Measurements from ENCODE around the gene ESF1.

Gene ESF1

GRCh38 chr20:13684566-13685222 lies 100.0 kb downstream of the ESF1 start:
- Mint-ChIP-seq H3K27ac (no peak overlapping the region), H3K4me1 (peaks cover 7% of the 10 kb centered on the region), H3K4me3 (no peak overlapping the region), H3K9me3 (no peaks in the 10 kb centered on the region), H3K36me3 (no peaks in the 10 kb centered on the region)
- DNase-seq (ENCODE audit: low spot score in 2 of 2) (no peak), ATAC-seq (no peak)

GRCh38 chr20:13683833-13684232 lies 100.9 kb downstream of the ESF1 start:
- Mint-ChIP-seq H3K4me1 (peaks cover 7% of the 10 kb centered on the region), H3K4me3 (no peak overlapping the region), H3K9me3 (no peaks in the 10 kb centered on the region), H3K36me3 (no peaks in the 10 kb centered on the region), H3K27ac (no peak overlapping the region)
- ATAC-seq: no peak
- no peak for DNase-seq (ENCODE audit: low spot score in 2 of 2)

GRCh38 chr20:13681248-13682125 lies 103.2 kb downstream of the ESF1 start:
- H3K4me3 Mint-ChIP-seq: no peak overlapping the region
- peak; percentile 44 for ATAC-seq

DNA sequence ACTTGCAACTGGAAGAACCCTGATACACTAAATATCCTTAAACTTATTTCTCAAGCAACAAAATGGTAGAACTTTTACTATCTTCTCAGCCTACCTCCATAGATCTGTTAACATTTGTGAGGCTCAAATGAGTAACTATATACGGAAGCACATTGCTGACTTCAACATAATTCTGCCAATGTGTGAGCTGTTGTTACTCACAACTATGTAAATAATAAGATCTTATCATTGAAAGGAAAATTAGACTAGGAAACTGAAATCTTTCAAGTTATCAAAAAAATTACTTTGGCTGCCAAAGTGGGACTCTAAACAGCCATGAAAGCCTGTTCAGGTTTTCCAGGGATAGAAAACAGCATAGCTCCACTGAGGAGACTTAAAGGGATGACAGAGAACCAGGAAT lies 105.8 kb downstream of the ESF1 start:
- Mint-ChIP-seq H3K27ac (no peak overlapping the region), H3K4me3 (no peak overlapping the region), H3K4me1 (no peaks in the 10 kb centered on the region), H3K9me3 (no peaks in the 10 kb centered on the region), H3K36me3 (no peaks in the 10 kb centered on the region)
- no peak for DNase-seq (ENCODE audit: low spot score in 2 of 2)
- no peak for ATAC-seq

More at GRCh38 chr20:13681248-13682125, 103.2 kb downstream of the ESF1 start:
- no peaks in the 10 kb centered on the region for H3K9me3 Mint-ChIP-seq
- peaks cover 7% of the 10 kb centered on the region for H3K4me1 Mint-ChIP-seq
- no peak for DNase-seq (ENCODE audit: low spot score in 2 of 2)
- no peak overlapping the region for H3K27ac Mint-ChIP-seq
- no peaks in the 10 kb centered on the region for H3K36me3 Mint-ChIP-seq

DNA sequence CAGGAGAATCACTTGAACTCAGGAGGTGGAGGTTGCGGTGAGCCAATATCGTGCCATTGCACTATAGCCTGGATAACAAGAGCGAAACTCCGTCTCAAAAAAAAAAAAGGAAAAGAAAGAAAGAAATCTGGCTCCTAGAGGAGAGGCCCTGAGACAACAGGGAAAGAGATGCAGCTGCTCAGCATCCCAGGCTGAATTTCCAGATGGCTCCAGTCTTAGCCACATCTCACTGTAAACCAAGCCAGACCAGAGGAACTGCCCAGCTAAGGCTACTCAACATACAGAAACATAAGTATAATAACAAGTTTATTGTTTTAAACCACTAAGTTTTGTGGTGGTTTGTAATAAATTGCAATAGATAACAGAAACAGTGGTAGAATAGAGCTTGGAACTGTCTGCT lies 107.5 kb downstream of the ESF1 start:
- Mint-ChIP-seq H3K4me3 (no peak overlapping the region), H3K36me3 (no peaks in the 10 kb centered on the region), H3K27ac (no peak overlapping the region), H3K4me1 (no peaks in the 10 kb centered on the region), H3K9me3 (no peaks in the 10 kb centered on the region)
- no peak for ATAC-seq
- DNase-seq (ENCODE audit: low spot score in 2 of 2): no peak

DNA sequence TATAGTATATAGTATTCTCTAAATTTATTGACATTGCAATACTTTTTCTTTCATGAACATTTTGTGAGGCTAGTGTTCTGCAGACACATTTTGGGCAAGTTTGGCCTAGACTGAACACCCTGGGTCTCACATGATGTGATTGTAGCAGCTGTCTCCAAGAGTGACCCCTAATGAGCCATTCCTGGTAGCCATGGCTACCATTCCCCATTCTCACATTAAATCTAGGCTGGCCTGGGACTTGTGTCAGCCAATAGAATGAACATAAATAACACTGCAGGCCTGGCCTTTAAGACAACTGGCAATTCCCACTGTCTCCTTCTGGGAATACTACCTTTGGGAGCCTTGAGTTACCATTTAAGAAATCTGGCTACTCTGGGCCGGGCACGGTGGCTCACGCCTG lies 108.0 kb downstream of the ESF1 start:
- Mint-ChIP-seq H3K9me3 (no peaks in the 10 kb centered on the region), H3K4me1 (no peaks in the 10 kb centered on the region), H3K4me3 (no peak overlapping the region), H3K36me3 (no peaks in the 10 kb centered on the region), H3K27ac (no peak overlapping the region)
- no peak for DNase-seq (ENCODE audit: low spot score in 2 of 2)
- ATAC-seq: no peak

DNA sequence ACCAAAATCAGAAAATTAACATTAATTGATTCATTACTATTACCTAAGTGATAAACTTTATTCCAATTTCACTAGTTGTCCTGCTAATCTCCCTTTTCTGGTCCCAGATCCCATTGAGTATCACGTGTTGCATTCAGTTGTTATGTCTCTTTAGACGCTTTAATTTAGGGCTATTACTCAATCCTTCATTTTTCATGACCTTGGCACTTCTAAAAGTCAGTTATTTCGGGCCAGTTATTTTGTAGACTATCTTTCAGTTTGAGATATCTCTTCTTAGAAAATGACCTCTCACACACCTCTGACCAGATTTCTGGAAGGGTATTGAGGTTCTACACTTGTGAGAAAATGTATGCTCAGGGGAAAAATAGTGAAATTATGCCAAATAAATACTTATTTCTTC lies 112.0 kb downstream of the ESF1 start:
- Mint-ChIP-seq H3K4me3 (no peak overlapping the region), H3K4me1 (no peaks in the 10 kb centered on the region), H3K27ac (no peak overlapping the region), H3K9me3 (no peaks in the 10 kb centered on the region), H3K36me3 (no peaks in the 10 kb centered on the region)
- DNase-seq (ENCODE audit: low spot score in 2 of 2): no peak
- ATAC-seq: no peak

DNA sequence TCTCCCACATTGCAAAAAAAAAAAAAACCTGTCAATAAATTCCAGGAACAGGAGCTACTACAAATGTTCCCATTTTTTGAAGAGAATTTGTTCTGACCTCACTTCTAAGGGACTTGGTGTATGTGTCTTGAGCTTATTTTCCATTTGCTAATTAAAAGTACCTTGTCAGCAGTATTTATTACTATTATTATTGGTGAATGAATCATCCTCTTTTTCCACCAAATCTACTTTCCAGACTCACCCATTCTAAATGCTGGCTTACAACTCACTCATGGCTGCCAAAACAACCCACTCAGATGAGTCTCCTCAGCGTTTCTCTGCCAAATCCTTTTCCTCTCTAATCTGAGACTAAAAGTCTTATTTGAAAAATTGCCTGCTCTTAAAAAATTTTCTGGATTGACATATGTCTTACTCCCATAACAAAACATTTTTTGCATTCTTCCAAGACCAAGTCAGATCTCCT lies 112.8 kb downstream of the ESF1 start:
- Mint-ChIP-seq H3K9me3 (no peaks in the 10 kb centered on the region), H3K4me3 (no peak overlapping the region), H3K27ac (no peak overlapping the region), H3K36me3 (no peaks in the 10 kb centered on the region), H3K4me1 (no peaks in the 10 kb centered on the region)
- DNase-seq (ENCODE audit: low spot score in 2 of 2) (no peak), ATAC-seq (no peak)

- Mint-ChIP-seq H3K9me3 (no peaks in the 10 kb centered on the region), H3K4me1 (no peaks in the 10 kb centered on the region), H3K36me3 (no peaks in the 10 kb centered on the region), H3K27ac (no peak overlapping the region), H3K4me3 (no peak overlapping the region)
- ATAC-seq (no peak), DNase-seq (ENCODE audit: low spot score in 2 of 2) (no peak)
These were observed 113.2 kb downstream of the ESF1 start for GRCh38 chr20:13671512-13671911.

GRCh38 chr20:13670160-13670559 lies 114.6 kb downstream of the ESF1 start:
- Mint-ChIP-seq H3K27ac (no peak overlapping the region), H3K4me3 (no peak overlapping the region), H3K9me3 (no peaks in the 10 kb centered on the region), H3K4me1 (no peaks in the 10 kb centered on the region), H3K36me3 (no peaks in the 10 kb centered on the region)
- no peak for DNase-seq (ENCODE audit: low spot score in 2 of 2)
- ATAC-seq: no peak

DNA sequence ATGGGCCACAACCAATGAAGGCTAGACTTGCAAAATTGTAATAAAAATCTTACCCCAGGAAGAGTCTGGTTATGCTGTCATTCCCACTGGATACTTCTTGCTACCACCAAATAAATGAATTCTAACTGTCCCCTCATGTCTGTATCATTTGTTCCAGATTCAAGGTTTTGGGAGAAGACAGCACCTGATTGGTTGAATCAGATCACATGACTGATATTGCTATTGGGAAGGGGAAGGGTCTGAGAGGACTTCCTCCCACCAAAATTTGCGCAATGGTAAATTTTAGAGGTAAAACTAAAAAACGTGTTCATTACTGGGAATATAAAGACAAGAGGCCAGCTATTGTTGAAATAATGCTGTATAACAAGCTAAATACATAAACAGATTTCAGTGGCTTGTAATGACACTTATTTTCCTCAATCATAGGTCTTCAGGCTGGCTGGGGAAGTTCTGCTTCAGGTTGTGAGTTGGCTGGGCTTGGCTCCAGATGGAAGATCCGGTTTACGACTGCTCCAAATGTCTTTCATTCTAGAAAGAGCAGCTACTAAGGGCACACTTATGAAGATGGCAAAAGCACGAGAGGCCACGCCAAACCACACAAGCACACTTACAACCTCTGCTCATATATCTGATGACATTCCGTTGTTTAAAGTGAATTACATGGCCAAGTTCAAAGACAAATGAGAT lies 118.9 kb downstream of the ESF1 start:
- Mint-ChIP-seq H3K9me3 (no peaks in the 10 kb centered on the region), H3K4me3 (no peak overlapping the region), H3K27ac (no peak overlapping the region), H3K4me1 (no peaks in the 10 kb centered on the region), H3K36me3 (no peaks in the 10 kb centered on the region)
- no peak for DNase-seq (ENCODE audit: low spot score in 2 of 2)
- no peak for ATAC-seq
